ENCODE results near the gene MPO.

The MPO gene

GRCh38 chr17:58267347-58268324 is 13.1 kb downstream of the MPO start:
- no peak overlapping the region for H3K27ac ChIP-seq
- DNase-seq (ENCODE audit: low read depth, low spot score) = no peak

- no peak for DNase-seq (ENCODE audit: low read depth, low spot score)
- no peak overlapping the region for H3K27ac ChIP-seq
Measured at GRCh38 chr17:58265902-58266875, 14.5 kb downstream of the MPO start.

- DNase-seq (ENCODE audit: low read depth, low spot score) = no peak
Measured at GRCh38 chr17:58265271-58265670, 15.5 kb downstream of the MPO start.

DNA sequence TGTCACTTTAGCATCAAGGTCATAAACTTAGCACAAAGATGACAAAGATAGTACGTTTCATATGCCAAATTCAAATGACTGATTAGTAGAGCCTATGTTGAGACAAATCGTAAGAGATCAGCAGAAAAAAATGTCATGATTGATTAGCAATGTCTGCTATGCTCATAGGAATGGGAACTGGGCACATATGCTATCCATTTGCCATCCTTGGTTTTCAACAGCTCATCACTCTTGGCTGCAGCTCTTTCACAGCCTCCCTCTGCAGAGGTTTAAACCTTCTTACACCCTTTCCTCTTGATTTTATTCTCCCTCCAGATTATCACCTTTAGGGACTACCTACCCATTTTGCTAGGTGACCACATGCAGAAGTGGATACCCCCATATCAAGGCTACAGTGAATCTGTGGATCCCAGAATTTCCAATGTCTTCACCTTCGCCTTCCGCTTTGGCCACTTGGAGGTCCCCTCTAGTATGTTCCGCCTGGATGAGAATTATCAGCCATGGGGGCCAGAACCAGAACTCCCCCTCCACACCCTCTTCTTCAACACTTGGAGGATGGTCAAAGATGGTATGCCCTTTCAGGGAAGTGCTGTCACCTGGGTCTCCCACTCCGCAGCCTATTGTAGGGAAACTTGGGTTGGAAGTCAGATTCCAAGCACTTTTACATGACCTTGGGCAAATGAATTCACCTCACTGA is 16.2 kb downstream of the MPO start:
- no peak overlapping the region for H3K27ac ChIP-seq
- no peak for DNase-seq (ENCODE audit: low read depth, low spot score)

More at GRCh38 chr17:58265271-58265670, 15.5 kb downstream of the MPO start:
- no peak overlapping the region for H3K27ac ChIP-seq

DNA sequence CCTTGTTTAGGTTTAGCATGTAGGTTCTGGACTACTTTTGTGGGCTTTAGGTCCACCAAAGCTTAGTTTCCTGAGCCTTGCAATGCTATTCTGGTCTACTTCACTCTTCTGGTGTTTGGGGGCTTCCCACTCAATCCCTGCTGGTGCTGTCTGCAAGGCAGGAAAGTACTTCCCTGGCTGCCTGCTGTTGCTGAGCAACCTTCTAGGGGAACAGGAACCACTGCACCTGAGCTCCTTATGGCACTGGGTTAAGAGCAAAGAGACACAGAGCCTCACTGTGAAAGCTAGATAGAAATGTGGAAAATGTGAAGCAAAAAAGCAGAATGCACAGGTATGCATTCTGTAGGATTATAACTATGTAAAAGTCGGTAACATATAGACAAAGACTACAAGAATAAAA is 17.0 kb downstream of the MPO start:
- no peak for DNase-seq (ENCODE audit: low read depth, low spot score)
- H3K27ac ChIP-seq = no peak overlapping the region

DNA sequence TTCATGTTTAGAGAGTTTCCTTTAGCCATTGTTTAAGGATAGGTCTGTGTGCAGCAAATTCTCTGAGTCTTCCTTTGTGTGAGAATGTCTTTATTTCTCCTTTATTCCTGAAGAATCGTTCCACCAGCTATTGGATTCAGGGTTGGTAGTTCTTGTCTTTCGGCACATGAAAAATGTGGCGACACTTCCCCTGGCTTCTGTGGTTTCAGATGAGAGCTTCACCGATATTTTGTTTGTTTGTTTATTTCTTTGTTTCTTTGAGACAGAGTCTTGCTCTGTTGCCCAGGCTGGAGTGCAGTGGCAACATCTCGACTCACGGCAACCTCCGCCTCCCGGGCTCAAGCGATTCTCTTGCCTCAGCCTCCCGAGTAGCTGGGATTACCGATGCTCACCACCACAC is 18.6 kb downstream of the MPO start:
- no peak overlapping the region for H3K27ac ChIP-seq
- DNase-seq (ENCODE audit: low read depth, low spot score) = no peak

- no peak for DNase-seq (ENCODE audit: low read depth, low spot score)
Measured at GRCh38 chr17:58254803-58255202, 25.9 kb downstream of the MPO start.

DNA sequence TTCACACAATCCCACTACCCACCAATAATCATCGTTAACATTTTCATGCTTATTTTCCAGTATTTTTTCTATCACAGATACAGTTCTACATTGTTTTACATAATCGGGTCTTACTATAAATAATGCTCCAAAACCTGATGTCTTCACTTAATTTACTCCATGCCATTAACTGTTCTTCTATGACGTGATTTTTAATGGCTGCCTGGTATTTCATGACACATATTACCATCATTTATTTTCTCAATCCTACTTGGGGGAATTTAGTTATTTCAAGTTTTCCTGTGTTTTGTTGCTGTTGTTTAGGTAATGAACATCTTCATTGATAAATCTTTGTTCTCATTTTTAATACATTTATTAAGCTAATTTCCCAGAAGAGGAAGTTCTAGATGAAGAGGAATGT is 27.7 kb downstream of the MPO start:
- no peak overlapping the region for H3K27ac ChIP-seq
- no peak for DNase-seq (ENCODE audit: low read depth, low spot score)

More at GRCh38 chr17:58254803-58255202, 25.9 kb downstream of the MPO start:
- H3K27ac ChIP-seq = no peak overlapping the region

GRCh38 chr17:58252141-58252540 is 28.6 kb downstream of the MPO start:
- DNase-seq (ENCODE audit: low read depth, low spot score) = no peak
- no peak overlapping the region for H3K27ac ChIP-seq

GRCh38 chr17:58250344-58251011 is 30.3 kb downstream of the MPO start:
- no peak for DNase-seq (ENCODE audit: low read depth, low spot score)
- H3K27ac ChIP-seq = no peak overlapping the region

- DNase-seq (ENCODE audit: low read depth, low spot score) = no peak
Measured at GRCh38 chr17:58249270-58250133, 31.2 kb downstream of the MPO start.

DNA sequence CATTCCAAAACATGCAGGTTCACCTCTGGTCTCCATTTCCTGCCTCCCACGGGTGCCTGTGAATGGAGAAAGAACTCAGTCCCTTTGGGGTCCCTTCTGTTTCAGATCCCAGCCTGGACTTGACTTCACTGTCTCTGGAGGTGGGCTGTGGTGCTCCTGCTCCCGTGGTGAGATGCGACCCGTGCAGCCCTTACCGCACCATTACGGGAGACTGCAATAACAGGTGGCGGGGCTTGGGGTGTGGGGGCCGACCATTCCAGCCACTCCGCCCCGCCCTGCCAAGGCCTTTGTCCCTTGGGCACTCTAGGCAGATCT is 31.8 kb downstream of the MPO start:
- no peak overlapping the region for H3K27ac ChIP-seq
- DNase-seq (ENCODE audit: low read depth, low spot score) = no peak

More at GRCh38 chr17:58249270-58250133, 31.2 kb downstream of the MPO start:
- H3K27ac ChIP-seq = no peak overlapping the region

DNA sequence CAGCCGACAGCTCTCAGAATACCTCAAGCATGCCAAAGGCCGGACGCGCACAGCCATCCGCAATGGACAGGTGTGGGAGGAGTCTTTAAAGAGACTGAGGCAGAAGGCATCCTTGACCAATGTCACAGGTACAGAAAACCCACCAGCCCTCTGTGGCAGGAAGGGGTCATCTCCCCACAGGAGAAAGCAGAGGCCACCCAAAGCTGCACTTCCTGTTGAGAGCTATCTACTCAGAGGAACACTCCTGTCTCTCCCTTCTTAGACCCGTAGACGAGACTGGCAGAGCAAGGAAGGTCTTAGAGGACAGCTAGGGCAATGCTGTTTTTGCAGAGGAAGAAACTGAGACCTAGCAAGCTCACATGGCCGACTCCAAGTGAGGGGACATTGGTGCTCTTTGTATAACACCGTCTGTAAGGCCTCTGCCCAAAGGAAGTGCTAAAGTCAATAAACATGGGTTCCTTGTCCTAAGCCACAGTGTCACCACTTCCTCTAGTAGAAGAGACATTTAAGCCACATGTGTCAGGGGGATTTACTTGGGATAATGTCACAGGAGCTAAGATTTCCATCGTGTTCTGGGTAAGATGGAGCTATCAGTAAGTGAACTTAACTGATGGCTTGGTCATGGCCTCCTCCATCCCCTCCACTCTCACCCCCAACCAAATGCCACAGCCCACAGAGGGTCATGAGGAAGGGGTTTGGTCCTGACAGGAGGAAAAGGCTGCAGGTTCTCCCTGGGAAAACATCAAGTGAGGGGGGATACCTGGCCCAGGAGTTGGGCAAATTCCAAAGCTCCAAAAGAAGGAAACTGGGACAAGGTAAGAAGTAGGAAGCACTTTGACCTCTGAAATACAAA is 33.0 kb downstream of the MPO start:
- H3K27ac ChIP-seq = no peak overlapping the region
- DNase-seq (ENCODE audit: low read depth, low spot score) = no peak

- DNase-seq (ENCODE audit: low read depth, low spot score) = no peak
- H3K27ac ChIP-seq = no peak overlapping the region
Measured at GRCh38 chr17:58246781-58247180, 34.0 kb downstream of the MPO start.

DNA sequence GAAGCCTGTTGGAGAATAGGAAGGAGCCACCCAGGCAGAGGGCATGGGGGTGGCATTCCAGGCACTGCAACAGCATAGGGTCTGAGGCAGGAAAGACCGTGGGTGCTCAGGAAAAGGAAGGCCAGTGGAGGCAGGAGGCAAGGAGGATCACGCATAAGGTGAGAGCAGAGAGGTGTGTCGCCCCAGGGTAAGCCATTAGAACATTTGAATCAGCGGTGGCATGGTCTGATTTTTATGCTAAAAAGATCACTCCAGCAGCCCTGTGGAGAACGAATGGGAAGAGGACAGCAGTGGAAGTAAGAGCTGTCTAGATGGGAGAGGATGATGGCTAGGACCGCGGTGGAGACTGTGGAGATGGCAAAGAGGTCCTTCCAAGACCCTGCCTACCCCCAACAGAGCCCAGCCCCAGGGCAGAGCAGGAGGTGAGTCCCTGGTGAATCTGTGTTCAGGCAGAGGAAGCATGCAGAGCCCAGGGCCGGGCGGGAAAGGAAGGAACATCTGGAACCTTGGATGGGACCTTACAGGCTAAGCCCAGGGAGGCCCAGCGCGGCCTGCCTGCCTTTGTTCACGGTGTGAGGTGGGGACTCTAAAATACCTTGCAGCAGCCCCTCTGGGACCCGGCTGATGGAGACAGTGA is 34.5 kb downstream of the MPO start:
- no peak for DNase-seq (ENCODE audit: low read depth, low spot score)
- H3K27ac ChIP-seq = no peak overlapping the region

DNA sequence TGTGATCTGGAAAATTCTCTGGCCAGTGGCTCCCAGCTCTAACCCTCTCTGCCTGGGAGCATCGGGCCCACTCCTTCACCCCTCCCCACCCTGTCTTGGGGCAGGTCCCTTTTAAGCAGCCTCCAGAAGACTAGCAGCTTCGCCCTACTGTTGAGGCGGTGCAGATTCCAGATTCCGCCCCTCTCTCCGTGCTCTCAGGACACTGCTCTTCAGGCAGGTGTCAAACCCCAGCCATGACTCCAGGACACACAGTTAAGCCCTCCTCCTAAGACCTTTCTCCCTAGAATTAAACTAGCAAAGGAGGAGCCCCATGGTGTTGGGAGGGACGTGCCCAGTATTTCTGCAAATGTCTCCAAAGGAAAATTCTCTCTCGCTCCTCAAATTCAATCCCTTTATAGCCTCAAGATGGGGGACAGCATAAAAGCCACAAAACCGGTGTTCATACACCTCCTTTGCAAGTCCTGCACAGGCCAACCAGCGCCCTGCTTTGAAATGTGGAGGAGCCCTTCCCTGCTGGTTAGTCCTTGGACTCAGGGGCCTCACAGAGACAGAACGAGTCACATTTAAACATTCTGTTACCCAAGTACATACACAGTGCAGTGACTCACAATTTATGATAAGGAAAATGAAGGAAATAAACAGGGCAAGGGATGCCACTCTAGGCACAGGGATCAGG is 35.2 kb downstream of the MPO start:
- H3K27ac ChIP-seq = no peak overlapping the region
- DNase-seq (ENCODE audit: low read depth, low spot score) = no peak

- no peak for DNase-seq (ENCODE audit: low read depth, low spot score)
- H3K27ac ChIP-seq = no peak overlapping the region
Measured at GRCh38 chr17:58244963-58245362, 35.8 kb downstream of the MPO start.
